AG04450 (cell line): ENCODE results near the gene NCCRP1. TPM values are rescaled to one million over a fixed set of nuclear protein-coding genes. Genes with fewer than 3 reads are reported as not detected.

ENCODE experiments used
- CTCF ChIA-PET: fragments of 300-600, 350-600 bp; formaldehyde crosslinking; extraction: SDS; loops from one replicate; lab custom pipeline; 2022; ENCODE audit warnings: antibody characterized with exemption, inconsistent platforms; lab: Charles Lee
- POLR2A ChIA-PET: fragments of 350-600 bp; formaldehyde crosslinking; extraction: SDS; loops from one replicate; lab custom pipeline; 2021; ENCODE audit warnings: antibody characterized with exemption, inconsistent platforms; lab: Yijun Ruan, JAX
- DNase-seq: peaks from one replicate; pipeline ENCODE4 v3.0.0-alpha.2; 2011; ENCODE audit warnings: low read depth, low spot score
- H3K27ac ChIP-seq: one replicate; pipeline ENCODE4 v1.5.1; 2012; ENCODE audit warnings: low read depth, low read length, control low read depth
- H3K27me3 ChIP-seq: one replicate; pipeline ENCODE4 v1.6.0; 2012; ENCODE audit warnings: low read length; ENCODE audit not compliant: control insufficient read depth, insufficient read depth
- H3K4me3 ChIP-seq: 2 replicates; pipeline ENCODE4 v1.5.1; 2011; ENCODE audit warnings: mild to moderate bottlenecking, low read depth, low read length, control low read depth
- H3K9me3 ChIP-seq: 2 replicates; pipeline ENCODE4 v1.5.1; 2012; ENCODE audit warnings: low read length; ENCODE audit not compliant: control insufficient read depth, insufficient read depth
- polyA plus RNA-seq: library from polyadenylated mRNA; depleted of rRNA; stranded (reverse); fragments of >200 nt; gene quantifications from 2 replicates; pipeline ENCODE4 v1.2.3, GENCODE V29; 2011
- TF ChIP-seq, protein P1 (sequence below): IDR thresholded peaks from 2 replicates; pipeline ENCODE4 v1.5.1; 2011; ENCODE audit warnings: low read depth, low read length, control low read depth, inconsistent platforms

NCCRP1 gene
- polyA plus RNA-seq, 1 experiment, result not detected

DNA sequence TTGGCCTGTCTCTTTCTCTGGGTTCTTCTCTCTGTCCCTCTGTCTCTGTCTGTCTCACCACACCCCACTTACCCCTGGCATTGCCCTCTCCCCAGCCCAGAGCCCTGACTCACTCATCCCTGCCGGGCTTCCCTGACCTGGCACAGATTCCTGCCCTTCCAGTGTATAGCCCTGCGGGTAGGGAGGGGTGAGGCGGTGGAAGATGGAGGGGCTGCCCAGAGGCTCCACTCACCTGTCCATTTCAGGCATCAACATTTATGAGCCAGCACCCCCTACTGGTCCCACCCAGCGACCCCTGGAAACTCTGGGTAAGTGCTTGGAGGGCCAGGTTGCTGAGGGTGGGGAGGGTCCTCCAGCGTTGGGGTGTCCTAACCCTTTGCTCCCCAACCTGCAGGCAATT lies 1.0 kb downstream of the NCCRP1 start:
- TF ChIP-seq, protein P1, sequence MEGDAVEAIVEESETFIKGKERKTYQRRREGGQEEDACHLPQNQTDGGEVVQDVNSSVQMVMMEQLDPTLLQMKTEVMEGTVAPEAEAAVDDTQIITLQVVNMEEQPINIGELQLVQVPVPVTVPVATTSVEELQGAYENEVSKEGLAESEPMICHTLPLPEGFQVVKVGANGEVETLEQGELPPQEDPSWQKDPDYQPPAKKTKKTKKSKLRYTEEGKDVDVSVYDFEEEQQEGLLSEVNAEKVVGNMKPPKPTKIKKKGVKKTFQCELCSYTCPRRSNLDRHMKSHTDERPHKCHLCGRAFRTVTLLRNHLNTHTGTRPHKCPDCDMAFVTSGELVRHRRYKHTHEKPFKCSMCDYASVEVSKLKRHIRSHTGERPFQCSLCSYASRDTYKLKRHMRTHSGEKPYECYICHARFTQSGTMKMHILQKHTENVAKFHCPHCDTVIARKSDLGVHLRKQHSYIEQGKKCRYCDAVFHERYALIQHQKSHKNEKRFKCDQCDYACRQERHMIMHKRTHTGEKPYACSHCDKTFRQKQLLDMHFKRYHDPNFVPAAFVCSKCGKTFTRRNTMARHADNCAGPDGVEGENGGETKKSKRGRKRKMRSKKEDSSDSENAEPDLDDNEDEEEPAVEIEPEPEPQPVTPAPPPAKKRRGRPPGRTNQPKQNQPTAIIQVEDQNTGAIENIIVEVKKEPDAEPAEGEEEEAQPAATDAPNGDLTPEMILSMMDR, result no peak
- Histone ChIP-seq H3K4me3 (no peak overlapping the region), H3K27me3 (peaks cover 45% of the 10 kb centered on the region), H3K9me3 (no peaks in the 10 kb centered on the region; the same call in 1 of the 2 replicates), H3K27ac (no peak overlapping the region)
- CTCF ChIA-PET, result no interaction called here
- POLR2A ChIA-PET, result no interaction called here
- DNase-seq, result no peak

DNA sequence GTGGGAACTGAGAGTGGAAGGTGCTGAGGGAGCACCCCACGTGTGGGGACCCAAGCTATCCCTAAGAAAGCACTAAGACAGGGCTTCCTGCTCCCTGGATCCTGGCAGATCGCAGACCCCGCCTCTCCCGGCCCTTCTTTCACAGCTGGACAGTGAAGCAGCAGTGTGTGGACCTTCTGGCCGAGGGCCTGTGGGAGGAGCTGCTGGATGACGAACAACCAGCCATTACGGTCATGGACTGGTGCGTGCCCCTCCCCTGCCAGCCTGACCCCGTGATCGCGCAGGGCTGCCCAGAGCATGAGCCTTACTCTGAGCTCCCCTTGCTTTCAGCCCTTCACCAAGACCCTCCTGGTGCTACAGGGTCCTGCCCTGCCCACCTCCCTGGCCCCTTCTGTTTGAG lies 2.3 kb downstream of the NCCRP1 start:
- peaks cover 51% of the 10 kb centered on the region for H3K27me3 ChIP-seq
- no peak overlapping the region for H3K4me3 ChIP-seq
- DNase-seq, result peak; percentile 6
- no peak overlapping the region for H3K27ac ChIP-seq
- no peaks in the 10 kb centered on the region; the same call in 1 of the 2 replicates for H3K9me3 ChIP-seq
- ChIA-PET CTCF (interaction anchor here (0.7 kb wide), 1 partner anchor 330 kb away, joined by 3 read pairs; no protein-coding TSS in a partner anchor), POLR2A (interaction anchor here (0.7 kb wide), 1 partner anchor 119 kb away, joined by 9 read pairs; no protein-coding TSS in a partner anchor)
- TF ChIP-seq, protein P1, result no peak

DNA sequence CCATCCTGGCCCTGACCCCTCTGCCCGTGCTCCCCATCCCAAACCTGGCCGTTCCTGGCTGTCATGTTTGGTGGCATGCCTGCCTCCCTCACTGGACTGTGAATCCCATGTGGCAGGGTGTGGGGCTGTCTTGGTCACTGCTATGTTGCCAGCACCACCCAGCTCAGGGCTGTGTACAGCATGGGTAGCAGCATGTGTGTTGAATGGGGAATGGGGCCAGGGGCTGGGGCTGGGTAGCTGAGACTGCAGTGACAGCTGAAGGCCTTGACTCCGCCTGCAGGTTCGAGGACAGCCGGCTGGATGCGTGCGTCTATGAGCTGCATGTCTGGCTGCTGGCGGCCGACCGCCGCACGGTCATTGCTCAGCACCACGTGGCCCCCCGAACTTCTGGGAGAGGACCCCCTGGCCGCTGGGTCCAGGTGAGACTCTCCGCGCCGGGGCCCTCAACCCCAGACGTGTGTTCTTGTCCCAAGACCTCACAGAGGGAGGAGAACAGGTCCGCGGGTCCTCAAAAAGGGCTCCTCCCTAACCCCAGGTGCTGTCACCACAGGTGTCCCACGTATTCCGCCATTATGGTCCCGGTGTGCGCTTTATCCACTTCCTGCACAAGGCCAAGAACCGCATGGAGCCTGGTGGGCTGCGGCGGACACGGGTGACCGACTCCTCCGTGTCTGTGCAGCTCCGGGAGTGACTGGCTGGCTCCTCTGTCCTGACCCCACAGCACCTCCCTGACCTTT lies 3.5 kb downstream of the NCCRP1 start:
- ChIA-PET POLR2A (no interaction called here), CTCF (no interaction called here)
- Histone ChIP-seq H3K4me3 (no peak overlapping the region), H3K27ac (no peak overlapping the region), H3K9me3 (no peaks in the 10 kb centered on the region; the same call in 1 of the 2 replicates), H3K27me3 (peaks cover 55% of the 10 kb centered on the region)
- DNase-seq, result no peak
- TF ChIP-seq, protein P1, result no peak

DNA sequence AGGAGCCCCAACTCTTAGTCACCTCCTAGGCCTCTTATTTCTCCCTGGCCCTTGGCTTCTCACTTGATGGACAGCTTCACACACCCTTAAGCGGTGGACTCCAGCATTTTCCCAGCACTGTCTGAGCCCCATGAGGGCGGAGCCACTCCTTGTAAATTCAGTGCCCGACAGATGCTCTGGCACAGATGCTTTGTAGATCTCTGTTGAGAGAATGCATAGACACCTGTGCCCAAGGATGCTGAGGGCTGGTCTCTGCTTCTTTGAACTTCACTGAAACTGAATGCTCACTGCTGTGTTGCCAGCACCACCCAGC lies 4.0 kb downstream of the NCCRP1 start:
- Histone ChIP-seq H3K4me3 (no peak overlapping the region), H3K27me3 (peaks cover 50% of the 10 kb centered on the region), H3K27ac (no peak overlapping the region), H3K9me3 (no peaks in the 10 kb centered on the region; the same call in 1 of the 2 replicates)
- no peak for DNase-seq
- POLR2A ChIA-PET, result no interaction called here
- CTCF ChIA-PET, result no interaction called here
- TF ChIP-seq, protein P1, result no peak

DNA sequence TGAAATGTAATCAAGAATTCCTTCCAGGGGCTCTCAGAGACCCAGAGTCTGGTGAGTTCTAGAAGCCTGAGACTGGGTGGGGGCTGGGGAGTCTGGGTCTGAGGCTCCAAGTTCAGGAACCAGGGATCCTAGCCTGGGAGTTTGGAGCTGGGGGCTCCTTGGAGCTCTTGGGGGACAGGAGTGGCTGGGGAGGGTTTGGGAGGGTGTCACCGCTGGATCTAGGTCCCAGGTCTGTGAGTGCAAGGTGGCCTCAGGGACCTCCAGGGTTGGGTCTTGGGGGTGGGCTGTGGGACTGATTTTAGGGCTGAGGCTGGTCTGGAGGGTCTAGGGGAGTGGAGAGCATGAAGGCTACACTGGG lies 6.2 kb downstream of the NCCRP1 start:
- TF ChIP-seq, protein P1, result no peak
- H3K27ac ChIP-seq, result no peak overlapping the region
- H3K4me3 ChIP-seq, result no peak overlapping the region
- H3K27me3 ChIP-seq, result peaks cover 37% of the 10 kb centered on the region
- CTCF ChIA-PET, result no interaction called here
- no peak for DNase-seq
- POLR2A ChIA-PET, result no interaction called here
- no peaks in the 10 kb centered on the region; the same call in 1 of the 2 replicates for H3K9me3 ChIP-seq
